ENCODE data around the gene GRHL1. TPM values are rescaled to one million over a fixed set of nuclear protein-coding genes. Genes with fewer than 3 reads are reported as not detected.
A peak's percentile ranks its signal among the peaks of the same experiment; 100 is the strongest.

Gene GRHL1
- total and polyA plus RNA-seq, 2 donors (not counting 3 experiments of a cell fraction or from before 2014, with no cell fraction given), result 0.37 to 1.1 TPM

DNA sequence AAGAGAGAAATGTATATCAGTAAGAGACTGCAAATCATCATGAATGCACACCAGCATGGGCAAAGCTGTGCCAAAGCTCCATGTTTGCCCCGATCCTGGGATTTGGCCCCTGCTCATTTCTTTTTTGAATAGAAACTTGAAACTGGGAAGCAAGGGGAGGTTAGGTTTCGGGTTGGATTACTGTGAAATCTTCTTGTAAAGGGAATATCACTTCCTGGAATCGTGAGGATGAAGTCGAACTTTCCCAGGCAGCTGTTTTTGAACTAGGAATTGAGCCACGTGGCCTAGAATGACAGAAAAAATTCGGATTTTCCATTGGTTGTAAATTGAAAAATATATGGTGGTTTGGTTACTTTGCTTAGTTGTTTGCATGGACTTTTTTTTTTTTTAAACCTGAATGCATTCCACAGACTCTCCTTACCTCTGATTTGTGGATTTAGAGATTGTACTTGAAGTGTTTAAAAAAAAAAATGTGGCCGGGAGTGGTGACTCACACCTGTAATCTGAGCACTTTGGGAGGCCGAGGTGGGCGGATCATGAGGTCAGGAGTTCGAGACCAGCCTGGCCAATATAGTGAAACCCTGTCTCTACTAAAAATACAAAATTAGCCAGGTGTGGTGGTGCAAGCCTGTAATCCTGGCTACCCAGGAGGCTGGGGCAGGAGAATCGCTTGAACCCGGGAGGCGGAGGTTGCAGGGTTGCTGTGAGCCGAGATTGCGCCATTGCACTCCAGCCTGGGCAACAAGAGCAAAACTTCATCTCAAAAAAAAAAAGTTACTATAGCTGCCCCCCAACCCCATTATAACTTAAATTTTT lies 32.1 kb downstream of the GRHL1 start:
- H3K79me2 ChIP-seq (ENCODE audit: control insufficient read depth, insufficient read depth, low read length), result no peaks in the 10 kb centered on the region
- peaks cover 5% of the 10 kb centered on the region for H3K4me1 ChIP-seq (ENCODE audit: control insufficient read depth, extremely low read depth, insufficient read depth, low read length)
- H2AFZ ChIP-seq (ENCODE audit: low read depth, low read length), result peak overlapping the region; percentile 53
- no peak overlapping the region for H3K9ac ChIP-seq (replicated peaks; ENCODE audit: extremely low read depth, insufficient read depth, low read length)
- dilution Hi-C loops (cut with MboI; ENCODE audit: extremely low pct_ligation_motif_present, low sequenced_read_pairs) (no loop called here), intact Hi-C loops (cut with micrococcal nuclease) (loop anchor here (1.0 kb wide), 1 partner anchor 65 kb away; no protein-coding TSS in a partner anchor)
- H4K20me1 ChIP-seq (replicated peaks; ENCODE audit: control insufficient read depth, extremely low read depth, insufficient read depth, low read length), result no peaks in the 10 kb centered on the region
- BruUV-seq (replicated peaks), result no TSS peak
- DNase-seq (ENCODE audit: low read depth, low spot score), result no peak
- FAIRE-seq, result no peak
- no peaks in the 10 kb centered on the region for H3K36me3 ChIP-seq (ENCODE audit: control insufficient read depth in 2 of 2, extremely low read depth in 1 of 2, insufficient read depth in 2 of 2, low read length in 2 of 2)
- no peak for TF ChIP-seq GATA2 (IDR thresholded peaks at IDR 0.05; ENCODE audit: insufficient read depth, insufficient read length, low read depth, low read length)
- TF ChIP-seq POLR2A (IDR thresholded peaks at IDR 0.05; ENCODE audit: low read depth, low read length), result no peak
- no peak for TF ChIP-seq JUN (IDR thresholded peaks at IDR 0.05; ENCODE audit: borderline replicate concordance, insufficient read depth, insufficient read length, low read depth)
- no peak for TF ChIP-seq EZH2 (IDR thresholded peaks at IDR 0.05; ENCODE audit: borderline replicate concordance, low read depth, low read length, severe bottlenecking)
- H3K4me2 ChIP-seq (ENCODE audit: insufficient read depth, low read length), result no peak overlapping the region
- H3K27me3 ChIP-seq (ENCODE audit: control insufficient read depth in 2 of 2, insufficient read depth in 2 of 2, low read length in 2 of 2), result no peaks in the 10 kb centered on the region
- H3K9me3 ChIP-seq (replicated peaks; ENCODE audit: control insufficient read depth, insufficient read depth, low read length), result no peaks in the 10 kb centered on the region
- CTCF ChIA-PET, result interaction anchor here (0.8 to 7.8 kb wide), 56 partner anchors 8 to 452 kb away, joined by 3 to 340 read pairs (median 6); partner anchors contain the start of genes ADAM17, KLF11 and TAF1B
- H3K9me1 ChIP-seq (replicated peaks; ENCODE audit: control insufficient read depth, extremely low read depth, insufficient read depth, low read length), result no peaks in the 10 kb centered on the region
- POLR2A ChIA-PET, result interaction anchor here (0.6 to 1.0 kb wide), 2 partner anchors 59 to 307 kb away, joined by 3 read pairs; no protein-coding TSS in a partner anchor
- H3K4me3 ChIP-seq (replicated peaks in 1 of 3; ENCODE audit: insufficient read depth in 1 of 3, low read depth in 1 of 3, low read length in 3 of 3), result no peak overlapping the region
- H3K27ac ChIP-seq (ENCODE audit: insufficient read depth, low read depth, low read length), result no peak overlapping the region

DNA sequence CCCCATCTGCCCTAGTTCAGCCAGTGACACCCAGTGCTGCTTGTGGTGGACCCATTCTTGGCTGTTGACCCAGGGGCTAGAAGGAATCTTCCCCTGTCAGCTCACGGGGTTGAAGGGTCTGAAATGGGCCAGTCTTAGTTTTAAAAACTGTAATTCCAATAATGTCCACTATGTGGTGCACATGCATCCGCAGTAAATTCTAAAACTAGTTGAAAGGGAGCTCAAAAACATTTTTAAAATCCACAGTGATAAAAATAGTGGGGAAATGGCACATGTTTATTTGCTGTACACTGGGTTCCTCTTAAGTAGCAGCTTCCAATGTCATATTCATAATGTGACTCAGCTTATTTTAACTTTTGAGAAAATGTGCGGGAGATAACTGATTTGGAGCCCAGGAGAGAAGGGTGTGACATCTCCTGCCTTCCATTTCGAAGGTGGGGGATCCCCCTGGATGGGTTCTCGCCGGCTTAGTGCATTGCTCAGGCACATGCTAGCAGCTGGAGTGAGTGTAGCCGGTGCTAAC lies 32.8 kb downstream of the GRHL1 start:
- Histone ChIP-seq H3K27me3 (ENCODE audit: control insufficient read depth in 2 of 2, insufficient read depth in 2 of 2, low read length in 2 of 2) (no peaks in the 10 kb centered on the region), H4K20me1 (replicated peaks; ENCODE audit: control insufficient read depth, extremely low read depth, insufficient read depth, low read length) (no peaks in the 10 kb centered on the region), H3K4me1 (ENCODE audit: control insufficient read depth, extremely low read depth, insufficient read depth, low read length) (peaks cover 5% of the 10 kb centered on the region), H3K36me3 (ENCODE audit: control insufficient read depth in 2 of 2, extremely low read depth in 1 of 2, insufficient read depth in 2 of 2, low read length in 2 of 2) (no peaks in the 10 kb centered on the region), H3K9me1 (replicated peaks; ENCODE audit: control insufficient read depth, extremely low read depth, insufficient read depth, low read length) (no peaks in the 10 kb centered on the region), H3K79me2 (ENCODE audit: control insufficient read depth, insufficient read depth, low read length) (no peaks in the 10 kb centered on the region), H3K27ac (ENCODE audit: insufficient read depth, low read depth, low read length) (no peak overlapping the region), H2AFZ (ENCODE audit: low read depth, low read length) (peak overlapping the region; percentile 53), H3K4me3 (replicated peaks in 1 of 3; ENCODE audit: insufficient read depth in 1 of 3, low read depth in 1 of 3, low read length in 3 of 3) (no peak overlapping the region), H3K9ac (replicated peaks; ENCODE audit: extremely low read depth, insufficient read depth, low read length) (no peak overlapping the region), H3K4me2 (ENCODE audit: insufficient read depth, low read length) (no peak overlapping the region), H3K9me3 (replicated peaks; ENCODE audit: control insufficient read depth, insufficient read depth, low read length) (no peaks in the 10 kb centered on the region)
- POLR2A ChIA-PET, result interaction anchor here (0.6 to 1.0 kb wide), 3 partner anchors 9 to 307 kb away, joined by 3 read pairs; no protein-coding TSS in a partner anchor
- intact Hi-C loops (cut with micrococcal nuclease) (loop anchor here (1.0 kb wide), 1 partner anchor 64 kb away; no protein-coding TSS in a partner anchor), dilution Hi-C loops (cut with MboI; ENCODE audit: extremely low pct_ligation_motif_present, low sequenced_read_pairs) (no loop called here)
- peak; percentile 73 for DNase-seq (ENCODE audit: low read depth, low spot score)
- CTCF ChIA-PET, result interaction anchor here (0.5 to 7.8 kb wide), 66 partner anchors 9 to 451 kb away, joined by 3 to 340 read pairs (median 5); partner anchors contain the start of genes ADAM17, KLF11 and TAF1B
- TF ChIP-seq MYC (IDR thresholded peaks at IDR 0.05; ENCODE audit: low read depth, low read length), result no peak
- TF ChIP-seq POLR2A (IDR thresholded peaks at IDR 0.05; ENCODE audit: low read depth, low read length), result no peak
- TF ChIP-seq, protein P1, sequence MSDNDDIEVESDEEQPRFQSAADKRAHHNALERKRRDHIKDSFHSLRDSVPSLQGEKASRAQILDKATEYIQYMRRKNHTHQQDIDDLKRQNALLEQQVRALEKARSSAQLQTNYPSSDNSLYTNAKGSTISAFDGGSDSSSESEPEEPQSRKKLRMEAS (IDR thresholded peaks at IDR 0.05; ENCODE audit: insufficient read depth, insufficient read length), result no peak
- TF ChIP-seq FOS (IDR thresholded peaks at IDR 0.05; ENCODE audit: borderline replicate concordance, insufficient read depth, low read length), result no peak
- no peak for TF ChIP-seq JUN (IDR thresholded peaks at IDR 0.05; ENCODE audit: borderline replicate concordance, insufficient read depth, insufficient read length, low read depth)
- TF ChIP-seq, protein P2, sequence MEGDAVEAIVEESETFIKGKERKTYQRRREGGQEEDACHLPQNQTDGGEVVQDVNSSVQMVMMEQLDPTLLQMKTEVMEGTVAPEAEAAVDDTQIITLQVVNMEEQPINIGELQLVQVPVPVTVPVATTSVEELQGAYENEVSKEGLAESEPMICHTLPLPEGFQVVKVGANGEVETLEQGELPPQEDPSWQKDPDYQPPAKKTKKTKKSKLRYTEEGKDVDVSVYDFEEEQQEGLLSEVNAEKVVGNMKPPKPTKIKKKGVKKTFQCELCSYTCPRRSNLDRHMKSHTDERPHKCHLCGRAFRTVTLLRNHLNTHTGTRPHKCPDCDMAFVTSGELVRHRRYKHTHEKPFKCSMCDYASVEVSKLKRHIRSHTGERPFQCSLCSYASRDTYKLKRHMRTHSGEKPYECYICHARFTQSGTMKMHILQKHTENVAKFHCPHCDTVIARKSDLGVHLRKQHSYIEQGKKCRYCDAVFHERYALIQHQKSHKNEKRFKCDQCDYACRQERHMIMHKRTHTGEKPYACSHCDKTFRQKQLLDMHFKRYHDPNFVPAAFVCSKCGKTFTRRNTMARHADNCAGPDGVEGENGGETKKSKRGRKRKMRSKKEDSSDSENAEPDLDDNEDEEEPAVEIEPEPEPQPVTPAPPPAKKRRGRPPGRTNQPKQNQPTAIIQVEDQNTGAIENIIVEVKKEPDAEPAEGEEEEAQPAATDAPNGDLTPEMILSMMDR (IDR thresholded peaks at IDR 0.05; ENCODE audit: extremely low read depth in 1 of 2, insufficient read depth in 1 of 2, low read depth in 1 of 2, low read length in 2 of 2), result peak; percentile 46 to 60
- TF ChIP-seq EZH2 (IDR thresholded peaks at IDR 0.05; ENCODE audit: borderline replicate concordance, low read depth, low read length, severe bottlenecking), result no peak
- no TSS peak for BruUV-seq (replicated peaks)
- peak; percentile 89 for FAIRE-seq

Data from endothelial cell of umbilical vein (primary cell).